Peyer's patch (tissue), 4 donors: Measurements from ENCODE around the gene PWWP2B. TPM values are rescaled to one million over a fixed set of nuclear protein-coding genes. Genes with fewer than 3 reads are reported as not detected.

Experiments used
- DNase-seq, 3 donors: peaks; one replicate each; pipeline ENCODE4 v3.0.0-alpha.2; 2017 to 2019
- H3K27ac ChIP-seq, 4 donors: fragments of 200-600 bp; sonication (generic); one replicate each; pipeline ENCODE4 v1.5.1; 2016 to 2019
- H3K27me3 ChIP-seq, 2 donors: fragments of 200-600 bp; sonication (generic); one replicate each; pipeline ENCODE4 v1.5.1; 2019
- H3K36me3 ChIP-seq, 3 donors: fragments of 200-600 bp; sonication (generic); one replicate each; pipeline ENCODE4 v1.5.1; 2016 to 2019
- H3K4me1 ChIP-seq, 4 donors: fragments of 200-600 bp; sonication (generic); one replicate each; pipeline ENCODE4 v1.5.1; 2016 to 2019
- H3K4me3 ChIP-seq, 4 donors: fragments of 200-600 bp; sonication (generic); 1 replicate in 3 of 4; 2 replicates in 1 of 4; pipeline ENCODE4 v1.5.1; 2016 to 2019; ENCODE audit warnings: mild to moderate bottlenecking in 1 of 4
- H3K9me3 ChIP-seq, 4 donors: fragments of 200-600 bp; sonication (generic); one replicate each; pipeline ENCODE4 v1.5.1; 2016 to 2019; ENCODE audit warnings: mild to moderate bottlenecking in 1 of 4
- CTCF ChIP-seq, 6 experiments: fragments of 450-650 bp in 4 of 6; fragments of 200-600 bp in 2 of 6; sonication (generic) in 1 of 6; IDR thresholded peaks; one replicate each; pipeline ENCODE4 v1.5.1; 2017 to 2019; ENCODE audit warnings: antibody characterized with exemption in 6 of 6, mild to moderate bottlenecking in 3 of 6, moderate library complexity in 1 of 6
- POLR2A ChIP-seq, 2 donors: fragments of 450-650 bp; IDR thresholded peaks; one replicate each; pipeline ENCODE4 v1.5.1; 2017; ENCODE audit warnings: antibody characterized with exemption in 2 of 2, mild to moderate bottlenecking in 2 of 2, moderate library complexity in 2 of 2
- total RNA-seq, 4 donors: library from RNA; depleted of rRNA; stranded (reverse); fragments of >200 nt; gene quantifications; one replicate each; pipeline ENCODE4 v1.1.0, GENCODE V29; 2016

PWWP2B gene
- total RNA-seq, 4 donors from 2014 or later, result 11.4 to 19.2 (median 15.1) TPM

- Histone ChIP-seq H3K4me3 (no peak overlapping the region), H3K4me1 (no peaks in the 10 kb centered on the region), H3K9me3 (no peaks in the 10 kb centered on the region), H3K36me3 (peaks cover 0 to 18% (median 0%) of the 10 kb centered on the region in 3 donors), H3K27ac (no peak overlapping the region), H3K27me3 (no peaks in the 10 kb centered on the region)
- peak in 1 of 3 donors; percentile 48 for DNase-seq
- TF ChIP-seq POLR2A (IDR thresholded peaks at IDR 0.05) (no peak), CTCF (IDR thresholded peaks at IDR 0.05) (no peak)
Measured at GRCh38 chr10:132363921-132364593, 32.9 kb upstream of the PWWP2B start.

DNA sequence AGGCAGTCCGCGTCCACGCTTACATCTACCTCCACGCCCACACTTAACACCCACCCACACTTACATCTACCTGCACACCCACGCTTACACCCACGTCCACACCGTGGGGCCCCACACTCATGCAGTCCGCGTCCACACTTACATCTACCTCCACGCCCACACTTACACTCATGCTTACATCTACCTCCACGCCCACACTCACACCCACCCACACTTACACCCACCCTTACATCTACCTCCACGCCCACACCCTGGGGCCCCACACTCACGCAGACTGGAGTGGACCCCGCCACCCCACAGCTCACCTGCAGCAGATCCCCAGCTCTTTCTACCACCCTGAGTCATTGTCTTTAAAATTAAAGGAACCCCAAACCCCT is 32.4 kb upstream of the PWWP2B start:
- Histone ChIP-seq H3K9me3 (no peaks in the 10 kb centered on the region), H3K36me3 (peaks cover 0 to 18% (median 0%) of the 10 kb centered on the region in 3 donors), H3K27me3 (no peaks in the 10 kb centered on the region), H3K4me3 (no peak overlapping the region), H3K4me1 (no peaks in the 10 kb centered on the region), H3K27ac (no peak overlapping the region)
- DNase-seq, result peak in 1 of 3 donors; percentile 24
- TF ChIP-seq POLR2A (IDR thresholded peaks at IDR 0.05) (no peak), CTCF (IDR thresholded peaks at IDR 0.05) (no peak)

GRCh38 chr10:132365102-132365501 is 31.9 kb upstream of the PWWP2B start:
- Histone ChIP-seq H3K36me3 (peaks cover 0 to 18% (median 0%) of the 10 kb centered on the region in 3 donors), H3K27me3 (no peaks in the 10 kb centered on the region), H3K4me3 (no peak overlapping the region), H3K9me3 (no peaks in the 10 kb centered on the region), H3K4me1 (no peaks in the 10 kb centered on the region), H3K27ac (no peak overlapping the region)
- no peak for TF ChIP-seq CTCF (IDR thresholded peaks at IDR 0.05)
- TF ChIP-seq POLR2A (IDR thresholded peaks at IDR 0.05), result no peak
- DNase-seq, result peak in 1 of 3 donors; percentile 3

DNA sequence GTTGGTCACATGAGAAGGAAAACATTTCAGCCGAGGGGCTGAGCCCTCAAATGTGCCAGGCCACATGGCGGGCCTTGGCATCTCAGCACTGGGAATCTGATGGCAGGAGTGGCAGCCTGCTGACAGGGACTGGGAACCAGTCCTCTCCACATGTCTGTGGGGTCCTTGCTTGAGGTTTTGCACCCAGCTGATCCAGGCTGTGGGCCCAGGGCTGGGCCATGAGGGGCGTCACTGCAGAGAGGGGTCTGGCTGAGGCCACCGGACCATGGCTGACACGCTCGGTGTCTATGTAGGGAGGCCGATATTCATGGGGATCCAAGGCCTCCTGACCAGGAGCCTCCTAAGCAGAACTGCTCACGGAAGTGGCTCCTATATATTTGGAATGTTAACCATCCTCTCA is 31.0 kb upstream of the PWWP2B start:
- Histone ChIP-seq H3K4me3 (no peak overlapping the region), H3K27me3 (no peaks in the 10 kb centered on the region), H3K9me3 (no peaks in the 10 kb centered on the region), H3K4me1 (no peaks in the 10 kb centered on the region), H3K36me3 (peaks cover 0 to 18% (median 0%) of the 10 kb centered on the region in 3 donors), H3K27ac (no peak overlapping the region)
- peak in 1 of 3 donors; percentile 14 for DNase-seq
- TF ChIP-seq CTCF (IDR thresholded peaks at IDR 0.05) (no peak), POLR2A (IDR thresholded peaks at IDR 0.05) (no peak)

GRCh38 chr10:132366499-132366898 is 30.5 kb upstream of the PWWP2B start:
- no peak overlapping the region for H3K4me3 ChIP-seq
- H3K27ac ChIP-seq, result no peak overlapping the region
- no peaks in the 10 kb centered on the region for H3K9me3 ChIP-seq
- TF ChIP-seq CTCF (IDR thresholded peaks at IDR 0.05) (no peak), POLR2A (IDR thresholded peaks at IDR 0.05) (no peak)
- H3K27me3 ChIP-seq, result no peaks in the 10 kb centered on the region
- no peaks in the 10 kb centered on the region for H3K4me1 ChIP-seq
- peaks cover 0 to 17% (median 0%) of the 10 kb centered on the region in 3 donors for H3K36me3 ChIP-seq
- peak in 2 of 3 donors; percentile 34 to 38 for DNase-seq
